H1 (cell line): ENCODE measurements around the gene MSN. TPM values are rescaled to one million over a fixed set of nuclear protein-coding genes. Genes with fewer than 3 reads are reported as not detected.

Experiments
- CTCF ChIA-PET: fragments of 300-600 bp; sonication (Branson Sonifier 250); formaldehyde crosslinking; loops from one replicate; lab custom pipeline; 2021; ENCODE audit not compliant: partially characterized antibody; lab: Charles Lee
- POLR2A ChIA-PET: fragments of 300-600 bp; sonication (Branson Sonifier 250); formaldehyde crosslinking; loops from one replicate; lab custom pipeline; 2021; ENCODE audit warnings: inconsistent platforms; ENCODE audit not compliant: partially characterized antibody; lab: Charles Lee
- DNase-seq, 2 experiments: peaks; one replicate each; pipeline versions ENCODE4 v3.0.0 to v3.0.0-alpha.2; 2010 to 2022; ENCODE audit warnings: low spot score in 2 of 2, low read depth in 1 of 2, mixed read lengths in 1 of 2
- FAIRE-seq: peaks from 2 replicates; lab custom pipeline; 2011; peaks lifted over from hg19 to GRCh38; lab: Jason Lieb, UNC
- H2AFZ ChIP-seq: 2 replicates; pipeline ENCODE4 v1.8.1; 2012; ENCODE audit warnings: low read length, inconsistent platforms
- H2AK5ac ChIP-seq: 2 replicates; pipeline ENCODE4 v1.6.1; 2013; ENCODE audit warnings: low read depth, low read length
- H2BK120ac ChIP-seq: replicated peaks from 2 replicates; pipeline ENCODE3; 2013; ENCODE audit warnings: low read depth, low read length, inconsistent platforms
- H2BK12ac ChIP-seq: 2 replicates; pipeline ENCODE4 v1.6.1; 2013; ENCODE audit warnings: low read depth, low read length
- H2BK15ac ChIP-seq: 2 replicates; pipeline ENCODE4 v1.6.1; 2013; ENCODE audit warnings: low read length
- H2BK20ac ChIP-seq: 2 replicates; pipeline ENCODE4 v1.6.1; 2013; ENCODE audit warnings: low read length
- H2BK5ac ChIP-seq: 2 replicates; pipeline ENCODE4 v1.6.1; 2013; ENCODE audit warnings: low read depth, low read length
- H3K14ac ChIP-seq: 2 replicates; pipeline ENCODE4 v1.6.1; 2013; ENCODE audit warnings: inconsistent platforms; ENCODE audit not compliant: insufficient read length
- H3K18ac ChIP-seq: 2 replicates; pipeline ENCODE4 v1.6.1; 2013; ENCODE audit warnings: low read length; ENCODE audit errors: extremely low read depth
- H3K23ac ChIP-seq: 2 replicates; pipeline ENCODE4 v1.6.1; 2013; ENCODE audit warnings: inconsistent platforms; ENCODE audit not compliant: insufficient read length
- H3K23me2 ChIP-seq: 2 replicates; pipeline ENCODE4 v1.6.1; 2013; ENCODE audit warnings: low read depth, low read length
- H3K27ac ChIP-seq: 2 replicates; pipeline ENCODE4 v1.6.1; 2011; ENCODE audit warnings: low read depth, low read length, inconsistent platforms
- H3K27me3 ChIP-seq, 4 experiments: replicated peaks in 1 of 4; 1 replicate in 1 of 4; 2 replicates in 3 of 4; pipeline versions ENCODE4 v1.6.1 to v1.8.1; 2011 to 2013; ENCODE audit warnings: low read length in 3 of 4, mild to moderate bottlenecking in 3 of 4, inconsistent platforms in 2 of 4, mixed read lengths in 2 of 4, moderate library complexity in 1 of 4; ENCODE audit not compliant: control insufficient read depth in 3 of 4, insufficient read depth in 3 of 4; ENCODE audit errors: extremely low read depth in 1 of 4
- H3K36me3 ChIP-seq, 4 experiments: 2 replicates each; pipeline versions ENCODE4 v1.6.1 to v1.8.1; 2011 to 2013; ENCODE audit warnings: mild to moderate bottlenecking in 4 of 4, low read length in 3 of 4, moderate library complexity in 2 of 4, control low read depth in 1 of 4, inconsistent platforms in 1 of 4; ENCODE audit not compliant: insufficient read depth in 4 of 4, control insufficient read depth in 2 of 4
- H3K4ac ChIP-seq: replicated peaks from 2 replicates; pipeline ENCODE3; 2013; ENCODE audit warnings: low read length, low read depth, mixed read lengths, inconsistent platforms; ENCODE audit not compliant: insufficient read length
- H3K4me1 ChIP-seq, 4 experiments: replicated peaks in 1 of 4; 1 replicate in 1 of 4; 2 replicates in 3 of 4; pipeline versions ENCODE4 v1.6.1 to v1.8.1; 2011 to 2013; ENCODE audit warnings: low read length in 3 of 4, inconsistent platforms in 2 of 4, mixed read lengths in 1 of 4; ENCODE audit not compliant: insufficient read depth in 4 of 4, control insufficient read depth in 3 of 4
- H3K4me2 ChIP-seq, 2 experiments: 2 replicates each; pipeline versions ENCODE4 v1.6.1 to v1.8.1; 2011 to 2013; ENCODE audit warnings: low read depth in 2 of 2, low read length in 2 of 2, control low read depth in 1 of 2, inconsistent platforms in 1 of 2, mild to moderate bottlenecking in 1 of 2; ENCODE audit not compliant: insufficient read depth in 1 of 2
- H3K4me3 ChIP-seq, 4 experiments: fragments of 200-600, 300-600 bp in 1 of 4; sonication (generic), shearing (Covaris generic), sonication (Bioruptor Twin) in 1 of 4; 2 replicates each; pipeline versions ENCODE4 v1.5.1 to v1.8.1; 2011 to 2016; ENCODE audit warnings: low read length in 4 of 4, low read depth in 3 of 4, control low read depth in 2 of 4, inconsistent platforms in 2 of 4, mild to moderate bottlenecking in 2 of 4, mixed read lengths in 1 of 4, moderate library complexity in 1 of 4; ENCODE audit not compliant: insufficient read depth in 2 of 4; ENCODE audit errors: extremely low read depth in 1 of 4
- H3K56ac ChIP-seq: replicated peaks from 2 replicates; pipeline ENCODE3; 2013; ENCODE audit warnings: low read depth, mild to moderate bottlenecking, mixed read lengths, low read length, inconsistent platforms; ENCODE audit not compliant: insufficient read length
- H3K79me1 ChIP-seq: 2 replicates; pipeline ENCODE4 v1.6.1; 2013; ENCODE audit warnings: low read depth, low read length, control low read depth
- H3K79me2 ChIP-seq, 2 experiments: 2 replicates each; pipeline versions ENCODE4 v1.6.1 to v1.8.1; 2012 to 2013; ENCODE audit warnings: low read length in 2 of 2, mild to moderate bottlenecking in 2 of 2, inconsistent platforms in 1 of 2; ENCODE audit not compliant: insufficient read depth in 2 of 2, control insufficient read depth in 1 of 2
- H3K9ac ChIP-seq, 4 experiments: replicated peaks in 1 of 4; 1 replicate in 1 of 4; 2 replicates in 3 of 4; pipeline versions ENCODE4 v1.6.1 to v1.8.1; 2011 to 2013; ENCODE audit warnings: low read depth in 3 of 4, low read length in 3 of 4, control low read depth in 2 of 4, mild to moderate bottlenecking in 2 of 4, moderate library complexity in 2 of 4, inconsistent platforms in 1 of 4; ENCODE audit errors: extremely low read depth in 1 of 4
- H3K9me3 ChIP-seq, 2 experiments: 2 replicates each; pipeline versions ENCODE4 v1.6.1 to v1.8.1; 2012 to 2013; ENCODE audit warnings: mild to moderate bottlenecking in 2 of 2, moderate library complexity in 2 of 2, control low read depth in 1 of 2, inconsistent platforms in 1 of 2, low read depth in 1 of 2, low read length in 1 of 2, mixed read lengths in 1 of 2; ENCODE audit not compliant: insufficient read depth in 2 of 2
- H4K20me1 ChIP-seq, 2 experiments: replicated peaks in 1 of 2; 2 replicates each; pipeline versions ENCODE3 to v1.8.1; 2011 to 2013; ENCODE audit warnings: inconsistent platforms in 2 of 2, low read length in 2 of 2, mild to moderate bottlenecking in 1 of 2; ENCODE audit not compliant: insufficient read depth in 2 of 2, control insufficient read depth in 1 of 2
- H4K5ac ChIP-seq: 2 replicates; pipeline ENCODE4 v1.6.1; 2013; ENCODE audit warnings: low read length, low read depth, mixed read lengths, inconsistent platforms; ENCODE audit not compliant: insufficient read length
- H4K8ac ChIP-seq: 2 replicates; pipeline ENCODE4 v1.8.0; 2013; ENCODE audit warnings: mild to moderate bottlenecking, moderate library complexity, low read length, inconsistent platforms; ENCODE audit not compliant: insufficient read depth; ENCODE audit errors: extremely low read depth
- H4K91ac ChIP-seq: replicated peaks from 2 replicates; pipeline ENCODE3; 2013; ENCODE audit warnings: low read length, mixed read lengths, inconsistent platforms; ENCODE audit not compliant: insufficient read length
- BACH1 ChIP-seq: IDR thresholded peaks from 2 replicates; pipeline ENCODE4 v1.6.1; 2012; ENCODE audit warnings: low read length, improper control_type of control experiment
- JUN ChIP-seq: IDR thresholded peaks from 2 replicates; pipeline ENCODE4 v1.6.1; 2011; ENCODE audit warnings: low read depth, mild to moderate bottlenecking, improper control_type of control experiment, low read length
- RAD21 ChIP-seq, 2 experiments: IDR thresholded peaks in 1 of 2; conservative IDR thresholded peaks in 1 of 2; 2 replicates each; pipeline ENCODE4 v1.6.1; 2011; ENCODE audit warnings: low read depth in 2 of 2, low read length in 2 of 2, improper control_type of control experiment in 1 of 2, inconsistent platforms in 1 of 2, mild to moderate bottlenecking in 1 of 2, moderate library complexity in 1 of 2
- RBBP5 ChIP-seq: IDR thresholded peaks from 2 replicates; pipeline ENCODE4 v1.7.1; 2012; ENCODE audit warnings: low read depth, mild to moderate bottlenecking, inconsistent platforms, low read length, moderate library complexity, borderline replicate concordance
- RNF2 ChIP-seq: fragments of 200-900, 300-1000 bp; sonication (generic); IDR thresholded peaks from 2 replicates; pipeline ENCODE4 v1.7.1; 2016; ENCODE audit warnings: borderline replicate concordance, low read depth, mild to moderate bottlenecking, antibody characterized with exemption, low read length; ENCODE audit not compliant: poor library complexity, severe bottlenecking; ENCODE audit errors: missing control alignments
- RXRA ChIP-seq: IDR thresholded peaks from 2 replicates; pipeline ENCODE4 v1.6.1; 2011; ENCODE audit warnings: low read depth, mild to moderate bottlenecking, low read length, moderate library complexity; ENCODE audit not compliant: insufficient read depth
- USF2 ChIP-seq: IDR thresholded peaks from 2 replicates; pipeline ENCODE4 v1.6.1; 2011; ENCODE audit warnings: low read length, improper control_type of control experiment
- WGBS, 2 experiments: shearing (Covaris generic) in 1 of 2; methylation state at CpG; one replicate each; pipeline versions ENCODE4 v1.1.6 to v1.1.7; 2013 to 2015; ENCODE audit warnings: low lambda C conversion rate in 2 of 2, mixed read lengths in 2 of 2, inconsistent platforms in 1 of 2, low coverage in 1 of 2, missing lambda C conversion rate in 1 of 2; ENCODE audit not compliant: insufficient replicate concordance in 2 of 2, insufficient coverage in 1 of 2, insufficient read length in 1 of 2; ENCODE audit errors: extremely low coverage in 1 of 2, missing lambda C conversion rate in 1 of 2; 5-methylcytosine and 5-hydroxymethylcytosine counted together
- polyA plus RNA-seq, 7 experiments: library from polyadenylated mRNA; depleted of rRNA in 3 of 7; stranded (reverse) in 5 of 7; unstranded in 2 of 7; fragments of >200 nt in 5 of 7; fragments of 200-250 nt in 2 of 7; gene quantifications; 1 replicate in 5 of 7; 2 replicates in 1 of 7; 4 replicates in 1 of 7; pipeline versions ENCODE4 v1.2.1 to v1.2.3, GENCODE V29; 2011 to 2013; ENCODE audit warnings: missing spikeins in 2 of 7, mixed read lengths in 2 of 7
- total RNA-seq: library from RNA; stranded (reverse); fragmentation: NEBNext Ultra II Directional; extraction: Animal tissue kit (Norgen Biotek cat#: 25700); gene quantifications from 2 replicates; pipeline ENCODE4 v1.2.1, GENCODE V29; 2021

MSN gene
- total and polyA plus RNA-seq, 2 of the 8 experiments (the other 6 are each of a cell fraction or from before 2014, with no cell fraction given), result 112 to 133 TPM

GRCh38 chrX:65668377-65669310 is 1.2 kb downstream of the MSN start:
- FAIRE-seq, result no peak
- CTCF ChIA-PET, result interaction anchor here (0.6 to 1.8 kb wide), 4 partner anchors 11 to 53 kb away, joined by 3 to 4 read pairs (median 4); no protein-coding TSS in a partner anchor
- TF ChIP-seq RBBP5, result no peak
- no peak for TF ChIP-seq RAD21 (IDR thresholded peaks at IDR 0.05 in 1 of 2, conservative IDR thresholded peaks at IDR 0.05 in 1 of 2; ENCODE audit: low read depth in 2 of 2, low read length in 2 of 2)
- TF ChIP-seq RXRA, result no peak
- TF ChIP-seq RNF2, result no peak
- TF ChIP-seq BACH1, result peak; percentile 53; the same call in 1 of the 2 replicates
- no peak for TF ChIP-seq USF2
- TF ChIP-seq JUN, result no peak

More at GRCh38 chrX:65668377-65669310, 1.2 kb downstream of the MSN start:
- Histone ChIP-seq H2BK20ac (no peak overlapping the region), H4K5ac (peak overlapping the region; percentile 28), H3K4me2 (peak overlapping the region; percentile 79 to 87), H3K4ac (no peak overlapping the region), H3K14ac (no peak overlapping the region), H3K9me3 (no peaks in the 10 kb centered on the region), H2AK5ac (no peak overlapping the region), H3K4me1 (peaks cover 0 to 6% (median 0%) of the 10 kb centered on the region in 4 experiments; a peak in 2 of 7 replicates), H2BK5ac (peak overlapping the region; percentile 91), H3K27me3 (no peaks in the 10 kb centered on the region), H3K4me3 (peak overlapping the region; percentile 45 to 75 (median 62)), H3K27ac (peak overlapping the region; percentile 73), H3K23ac (no peak overlapping the region), H2BK120ac (no peak overlapping the region), H3K79me2 (peaks cover 0 to 48% of the 10 kb centered on the region in 2 experiments; a peak in 2 of 4 replicates), H3K9ac (peak overlapping the region; percentile 57 to 74 (median 60)), H2AFZ (no peak overlapping the region), H3K23me2 (no peaks in the 10 kb centered on the region), H4K8ac (peak overlapping the region; percentile 57; the same call in 1 of the 2 replicates), H3K36me3 (no peaks in the 10 kb centered on the region), H2BK15ac (no peak overlapping the region), H2BK12ac (no peak overlapping the region; the same call in 1 of the 2 replicates), H3K79me1 (no peaks in the 10 kb centered on the region), H3K56ac (no peak overlapping the region), H4K91ac (peak overlapping the region; percentile 86), H4K20me1 (no peaks in the 10 kb centered on the region), H3K18ac (peak overlapping the region; percentile 38; the same call in 1 of the 2 replicates)
- DNase-seq, result peak in 1 of 2 experiments; percentile 49
- 11% methylated on average over 8 of the region's 13 CpGs; no CpG with 5 or more reads in 1 of the 2 experiments for WGBS, 2 experiments
- POLR2A ChIA-PET, result interaction anchor here (0.7 to 1.5 kb wide), 7 partner anchors 8 to 49 kb away, joined by 3 to 7 read pairs (median 3); no protein-coding TSS in a partner anchor
